CD4-positive, alpha-beta T cell treated with Interleukin-6 at 100 ng/mL for 8 hours (primary cell): ENCODE measurements around the gene C12orf42.
A peak's percentile ranks its signal among the peaks of the same experiment; 100 is the strongest.
"Not testable (repeated sequence)": the region's sequence is repeated elsewhere in the genome, so short reads cannot be mapped to it uniquely, and the experiment has no call there.

Experiments
- DNase-seq: peaks from one replicate; pipeline ENCODE4 v3.0.0-alpha.2; 2020; ENCODE audit warnings: mixed read lengths, low spot score

The C12orf42 gene

DNA sequence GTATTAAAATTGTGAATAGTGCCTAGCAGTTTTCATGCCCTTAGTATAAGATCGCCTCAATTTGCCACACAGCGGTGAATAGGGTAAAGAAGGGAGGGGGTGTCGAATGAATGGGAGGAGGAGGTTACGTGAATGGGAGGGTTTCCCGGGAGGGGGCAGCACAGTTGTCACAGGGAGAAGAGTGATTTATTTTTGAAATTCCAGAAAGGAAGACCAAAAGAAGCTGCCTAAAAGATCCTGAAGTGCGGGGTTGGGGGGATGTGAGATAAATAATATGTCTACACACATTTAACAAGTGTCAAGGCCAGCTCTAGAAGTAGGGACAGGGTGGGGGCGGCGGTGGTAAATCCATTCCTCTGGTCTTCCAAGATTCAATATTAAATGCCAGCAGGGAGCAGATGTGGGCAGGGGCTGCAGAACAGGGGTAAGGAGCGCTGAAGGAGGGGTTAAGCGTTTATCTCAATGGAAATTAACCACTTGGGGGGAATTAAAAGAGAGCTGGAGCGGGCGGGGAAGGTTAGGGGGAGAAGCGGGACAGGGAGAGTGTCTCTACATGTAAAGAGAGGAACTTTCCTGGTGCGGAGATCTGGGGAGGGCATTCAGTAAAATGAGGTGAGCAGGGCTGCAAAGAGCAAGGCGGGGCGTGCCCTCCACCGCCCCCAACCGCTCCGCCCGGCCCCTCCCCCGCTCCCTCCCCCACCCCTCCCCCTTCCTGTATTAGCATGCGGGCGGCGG lies 867 bp downstream of the C12orf42 start:
- DNase-seq = no peak

DNA sequence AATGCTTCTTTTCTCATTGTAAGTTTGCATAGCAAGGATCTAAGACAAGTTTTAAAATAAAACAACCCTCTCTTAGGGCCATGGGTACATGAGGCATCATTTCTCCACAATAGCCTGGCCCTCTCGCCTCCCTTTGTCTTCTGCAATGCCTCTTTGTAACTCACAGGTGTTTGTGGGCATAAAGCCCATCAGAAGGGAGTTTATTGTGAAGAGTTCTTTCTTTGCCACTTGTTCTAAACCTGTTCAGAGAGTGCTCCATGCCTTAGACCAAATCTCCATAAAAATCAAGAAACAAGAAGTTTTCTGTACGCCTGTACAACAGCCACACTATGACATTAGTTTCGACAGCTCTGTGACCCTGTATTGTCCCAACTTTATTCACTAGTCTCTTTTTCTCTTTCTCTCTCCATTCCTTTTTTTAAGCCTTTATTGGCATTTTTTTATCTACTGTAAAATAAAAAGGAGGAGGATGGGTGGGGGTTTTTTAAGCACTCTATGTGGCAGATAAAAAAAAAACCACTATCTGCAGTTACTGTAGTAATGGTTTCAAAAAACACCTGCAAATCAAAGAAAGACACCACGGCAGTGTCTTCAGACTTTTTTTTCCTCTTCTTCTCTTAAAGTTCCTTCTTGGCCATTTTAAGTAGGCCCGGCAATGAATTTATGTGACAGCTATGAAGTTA lies 1.6 kb downstream of the C12orf42 start:
- DNase-seq = no peak

DNA sequence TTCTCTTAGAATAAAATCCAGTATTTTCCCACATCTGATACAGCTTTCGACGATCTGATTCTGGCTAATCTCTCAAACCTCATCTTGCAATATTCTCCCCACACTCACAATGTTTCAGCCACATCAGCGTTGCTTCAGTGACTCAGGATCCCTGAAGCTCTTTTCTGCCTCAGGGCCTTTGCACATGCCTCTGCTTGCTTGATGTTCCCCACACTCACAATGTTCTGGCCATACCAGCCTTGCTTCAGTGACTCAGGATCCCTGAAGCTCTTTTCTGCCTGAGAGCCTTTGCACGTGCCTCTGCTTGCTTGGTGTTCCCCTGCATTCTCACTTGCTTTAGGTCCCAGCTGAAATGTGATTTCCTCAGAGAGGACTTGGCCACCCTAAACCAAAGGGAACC lies 2.6 kb downstream of the C12orf42 start:
- DNase-seq = no peak

DNA sequence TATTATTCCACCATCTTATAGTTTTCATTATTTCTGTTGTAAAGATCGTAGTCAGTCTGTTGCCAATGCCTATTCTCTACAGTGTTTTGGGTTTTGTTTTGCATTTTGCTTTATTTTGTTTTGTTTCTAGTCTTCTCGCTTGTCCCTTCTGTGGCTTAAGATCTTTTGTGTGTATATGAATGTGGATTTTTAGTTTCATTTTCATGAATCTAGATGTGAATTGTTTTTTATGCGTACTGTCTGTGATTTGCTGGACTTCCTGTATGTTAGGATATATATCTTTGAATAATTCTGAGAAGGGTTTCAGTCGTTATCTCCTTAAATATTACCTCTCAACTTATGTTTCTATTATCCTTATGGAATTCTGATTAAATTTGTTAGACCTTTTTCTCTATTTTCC lies 13.4 kb downstream of the C12orf42 start:
- no peak for DNase-seq

DNA sequence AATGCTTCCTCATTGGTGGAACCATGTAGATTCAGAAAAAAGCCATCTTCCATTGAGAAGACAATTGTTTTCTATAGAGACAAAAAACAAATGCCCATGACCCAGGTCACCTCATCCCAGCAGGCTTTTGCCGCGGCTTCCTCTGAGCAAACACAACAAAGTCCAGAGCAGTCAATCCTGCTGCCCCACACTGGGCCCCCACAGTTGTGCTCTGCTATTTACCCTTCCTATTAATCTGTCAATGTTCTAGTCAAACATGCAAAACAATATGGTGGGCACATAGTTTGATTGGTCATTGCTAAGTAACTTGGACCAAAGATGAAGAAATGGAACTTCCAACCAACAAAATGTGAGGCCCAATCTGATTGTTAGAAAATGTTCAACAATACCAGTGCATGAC lies 20.7 kb downstream of the C12orf42 start:
- DNase-seq = no peak

DNA sequence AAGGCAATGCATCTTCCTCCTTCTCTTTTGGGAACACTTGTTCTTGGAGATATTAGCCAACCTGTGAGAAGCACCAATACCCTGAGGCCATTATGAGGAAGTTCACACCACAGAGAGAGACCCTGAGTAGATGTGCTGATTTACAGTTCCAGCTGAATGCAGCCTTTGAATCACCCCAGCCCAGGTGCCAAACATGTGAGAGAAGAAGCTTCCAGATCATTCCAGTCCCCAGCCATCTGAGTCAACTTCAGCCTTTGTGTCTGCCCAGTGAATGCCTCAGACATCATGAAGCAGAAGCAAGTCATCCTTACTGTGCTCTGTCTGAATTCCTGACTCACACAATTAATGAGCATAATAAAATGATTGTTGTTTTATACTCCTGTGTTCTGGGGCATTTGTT lies 25.1 kb downstream of the C12orf42 start:
- no peak for DNase-seq

DNA sequence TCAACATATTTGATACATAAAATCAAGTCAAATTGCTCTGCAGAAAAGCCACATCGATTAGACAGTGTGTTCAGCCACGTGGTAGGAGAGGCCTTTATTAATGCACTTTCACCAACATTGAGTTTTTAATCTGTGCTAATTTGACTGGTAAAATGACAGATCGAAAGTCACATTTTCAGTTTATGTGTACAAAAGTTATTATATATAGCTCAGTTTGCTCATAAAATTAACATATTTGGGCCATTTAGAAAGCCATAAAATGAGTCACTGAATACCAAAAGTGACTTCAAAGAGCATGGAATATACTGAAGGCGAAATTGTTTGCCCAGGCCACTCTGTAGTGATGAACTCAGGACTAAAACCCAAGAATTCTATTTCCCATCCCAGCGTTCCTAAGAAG lies 26.0 kb downstream of the C12orf42 start:
- no peak for DNase-seq

DNA sequence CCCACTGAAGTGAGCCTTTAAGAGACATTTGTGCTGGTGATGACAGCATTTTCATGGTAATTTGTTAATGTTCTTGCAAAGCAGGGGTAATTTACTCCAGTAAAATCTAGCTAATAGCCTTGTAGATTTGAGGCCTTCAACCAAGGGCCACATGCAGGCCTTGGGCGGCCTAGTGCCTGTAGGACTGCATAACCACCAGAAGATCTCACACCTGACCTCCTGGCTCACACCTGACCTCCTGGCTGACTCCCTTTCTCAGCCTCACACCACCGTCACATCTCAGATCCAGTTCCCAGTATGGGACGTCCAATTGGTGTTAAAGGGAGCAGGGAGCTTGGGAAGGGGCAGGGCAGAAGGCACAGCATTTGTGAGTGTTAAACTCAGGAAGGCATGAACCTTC lies 26.9 kb downstream of the C12orf42 start:
- DNase-seq = no peak

DNA sequence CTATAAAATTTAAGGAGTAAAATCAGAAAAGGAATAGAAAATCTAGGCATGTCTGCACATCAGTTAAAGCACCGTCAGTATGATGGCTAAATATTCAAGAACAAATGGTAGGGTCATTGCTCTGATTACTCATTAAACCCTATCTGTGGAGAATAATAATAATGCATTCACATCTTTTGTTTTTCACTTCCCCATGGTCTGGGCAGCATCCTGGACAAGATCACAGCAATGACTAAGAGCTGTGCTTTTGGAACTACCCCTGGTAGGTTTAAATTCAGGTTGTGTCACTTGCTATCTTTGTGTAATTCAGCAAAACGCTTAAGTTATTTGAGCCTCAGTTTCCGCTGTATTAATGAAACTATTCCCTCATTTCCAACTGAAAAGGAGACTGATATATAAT lies 33.1 kb downstream of the C12orf42 start:
- no peak for DNase-seq

DNA sequence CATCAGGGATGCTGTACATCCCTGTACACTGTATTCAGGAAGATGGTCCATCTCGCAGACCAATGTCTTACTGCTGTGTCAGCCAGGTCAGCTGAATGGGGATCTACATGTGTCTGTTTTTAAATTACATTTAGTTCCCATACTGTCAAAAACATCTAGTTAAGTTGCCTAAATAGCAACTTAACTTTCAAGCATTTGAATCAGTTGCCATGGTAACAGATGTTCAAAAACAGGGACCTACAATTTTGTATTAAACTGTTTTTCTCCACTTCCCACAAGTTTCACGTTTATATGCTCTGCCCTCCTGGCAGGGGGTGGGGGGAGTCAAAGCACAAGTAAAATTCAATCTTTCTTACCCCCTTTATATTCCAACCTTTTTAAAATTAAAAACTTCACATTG lies 38.3 kb downstream of the C12orf42 start:
- no peak for DNase-seq

DNA sequence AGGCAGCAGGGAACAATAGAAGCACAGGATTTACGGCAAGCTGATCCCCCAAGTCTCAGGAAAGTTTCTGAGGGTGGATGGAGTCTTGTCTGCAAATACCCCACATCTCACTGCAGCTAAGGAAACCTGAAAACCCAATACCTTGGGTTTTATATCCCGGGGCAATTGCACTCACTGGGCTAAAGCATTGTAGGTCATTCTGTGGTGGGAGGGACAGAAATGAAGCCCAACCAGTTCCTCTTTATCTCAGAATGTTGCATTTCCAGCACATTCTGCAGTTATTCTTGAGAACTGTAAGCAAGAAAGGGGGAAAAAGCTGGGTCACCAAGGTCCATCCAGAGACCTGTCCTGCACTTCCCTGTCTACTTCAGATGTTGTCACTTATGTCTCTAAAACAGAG lies 39.8 kb downstream of the C12orf42 start:
- no peak for DNase-seq

DNA sequence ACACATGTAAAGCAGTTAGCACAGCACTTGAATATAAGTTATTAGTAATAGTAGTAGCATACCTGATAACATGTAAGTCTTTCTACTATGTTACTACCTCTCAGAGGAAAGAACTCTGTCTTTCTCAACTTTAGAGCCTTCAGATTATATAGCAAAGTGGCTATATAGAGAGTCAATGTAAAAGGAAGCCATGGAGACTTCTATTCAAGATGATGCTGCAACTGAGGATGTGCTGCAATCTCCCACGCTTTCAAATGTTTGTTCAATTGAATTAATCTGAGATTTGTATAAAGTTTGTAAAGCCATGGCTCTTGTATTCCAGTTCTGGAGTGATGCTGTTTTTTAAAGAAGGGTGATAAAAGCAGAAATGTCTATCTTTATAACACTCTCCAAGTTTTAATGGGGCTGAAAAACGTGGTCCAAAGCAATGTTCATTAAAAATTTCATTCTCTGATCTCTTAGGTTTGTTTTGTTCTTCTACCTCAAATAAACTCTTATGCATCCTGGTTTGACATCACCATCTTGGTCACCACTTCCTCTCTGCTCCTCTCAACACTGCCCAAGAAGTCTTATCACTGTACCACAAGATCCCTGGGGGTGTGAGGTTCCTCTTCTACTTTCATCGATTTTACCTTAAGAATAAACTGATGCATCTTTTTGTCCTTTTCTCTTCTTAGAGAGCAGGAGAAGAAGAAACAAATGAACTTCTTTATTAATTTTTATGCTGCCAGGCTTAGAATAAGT lies 40.6 kb downstream of the C12orf42 start:
- peak; percentile 6 for DNase-seq

DNA sequence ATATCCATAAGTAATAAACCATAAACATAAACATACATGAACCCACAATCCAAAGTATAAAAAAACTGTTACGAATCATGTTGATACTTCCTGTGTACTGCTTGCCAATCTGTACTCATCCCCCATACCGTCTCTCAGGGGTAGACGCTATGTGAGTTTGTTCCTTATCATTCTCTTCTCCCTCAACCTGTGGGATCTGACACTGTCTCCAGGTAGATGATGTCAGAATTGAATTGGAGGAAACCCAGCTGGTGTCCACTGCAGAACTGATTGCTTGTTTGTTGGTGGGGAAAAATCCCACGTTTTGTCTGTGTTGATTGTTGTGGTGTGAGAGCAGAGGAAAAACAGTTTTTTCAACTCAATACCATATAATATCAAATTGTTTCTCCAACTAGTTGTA lies 50.8 kb downstream of the C12orf42 start:
- DNase-seq = no peak

DNA sequence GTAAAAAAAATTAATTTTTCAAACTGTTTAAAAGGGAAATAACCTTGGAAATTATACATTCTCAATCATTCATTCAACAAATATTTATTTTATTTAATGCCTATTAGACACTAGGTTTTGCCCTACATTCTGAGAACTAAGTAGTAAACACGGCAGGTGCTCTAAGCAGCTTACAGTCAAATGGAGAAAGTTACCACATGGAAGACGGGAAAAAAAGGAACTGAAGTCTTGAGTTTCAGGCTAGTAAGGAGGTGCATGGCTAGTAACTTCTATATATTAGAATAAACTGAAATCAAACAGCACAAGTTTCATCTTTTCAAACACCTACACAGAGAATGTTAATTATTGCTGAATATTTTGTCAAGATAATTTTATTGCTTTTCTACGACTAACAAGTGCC lies 52.9 kb downstream of the C12orf42 start:
- no peak for DNase-seq

DNA sequence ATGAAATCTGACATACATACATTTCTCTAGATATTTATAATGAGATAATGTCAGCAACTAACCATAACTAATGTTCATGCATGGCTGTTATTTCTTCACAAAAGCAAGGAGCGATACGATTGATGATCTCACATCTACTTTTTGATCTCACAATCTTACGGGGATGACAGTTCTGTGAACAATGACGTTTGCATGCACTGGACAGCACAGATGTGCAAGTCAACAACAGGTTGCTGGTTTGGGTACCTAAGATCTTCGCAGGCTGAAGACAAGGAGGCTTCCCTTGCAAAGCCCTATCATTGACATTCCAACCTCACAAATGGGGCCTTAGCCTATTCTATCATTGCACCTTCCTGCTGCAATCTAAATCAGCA lies 53.6 kb downstream of the C12orf42 start:
- no peak for DNase-seq

DNA sequence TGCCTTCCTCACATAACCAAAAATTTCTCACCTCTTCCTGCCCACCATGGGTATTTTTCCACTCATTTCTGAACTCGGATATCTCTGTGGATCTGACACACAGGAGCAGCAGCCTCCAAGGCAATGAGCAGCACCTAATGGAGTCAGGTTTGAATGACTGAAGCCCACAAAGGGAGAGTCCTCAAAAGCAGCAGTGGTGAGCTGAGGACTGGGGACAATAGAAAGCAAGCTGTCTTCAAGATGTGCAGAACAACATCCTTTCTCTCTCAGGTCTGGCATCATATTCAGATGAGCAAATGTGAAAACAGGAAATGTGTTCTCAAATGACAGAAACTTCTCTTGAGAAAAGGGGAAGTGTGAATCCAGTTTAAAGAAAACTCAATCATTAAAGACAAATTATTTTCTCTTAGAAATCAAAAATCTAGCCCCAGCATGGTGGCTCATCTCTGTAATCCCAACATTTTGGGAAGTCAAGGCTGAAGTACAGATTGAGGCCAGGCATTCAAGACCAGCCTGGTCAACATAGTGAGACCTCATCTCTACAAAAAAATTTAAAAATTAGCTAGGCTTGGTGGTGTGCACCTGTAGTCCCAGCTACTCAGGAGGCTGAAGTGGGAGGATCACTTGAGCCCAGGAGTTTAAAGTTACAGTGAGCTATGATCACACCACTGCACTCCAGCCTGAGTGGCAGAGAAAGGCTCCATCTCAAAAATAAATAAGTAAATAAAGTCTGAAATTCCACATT lies 54.2 kb downstream of the C12orf42 start:
- DNase-seq = peak; percentile 40

DNA sequence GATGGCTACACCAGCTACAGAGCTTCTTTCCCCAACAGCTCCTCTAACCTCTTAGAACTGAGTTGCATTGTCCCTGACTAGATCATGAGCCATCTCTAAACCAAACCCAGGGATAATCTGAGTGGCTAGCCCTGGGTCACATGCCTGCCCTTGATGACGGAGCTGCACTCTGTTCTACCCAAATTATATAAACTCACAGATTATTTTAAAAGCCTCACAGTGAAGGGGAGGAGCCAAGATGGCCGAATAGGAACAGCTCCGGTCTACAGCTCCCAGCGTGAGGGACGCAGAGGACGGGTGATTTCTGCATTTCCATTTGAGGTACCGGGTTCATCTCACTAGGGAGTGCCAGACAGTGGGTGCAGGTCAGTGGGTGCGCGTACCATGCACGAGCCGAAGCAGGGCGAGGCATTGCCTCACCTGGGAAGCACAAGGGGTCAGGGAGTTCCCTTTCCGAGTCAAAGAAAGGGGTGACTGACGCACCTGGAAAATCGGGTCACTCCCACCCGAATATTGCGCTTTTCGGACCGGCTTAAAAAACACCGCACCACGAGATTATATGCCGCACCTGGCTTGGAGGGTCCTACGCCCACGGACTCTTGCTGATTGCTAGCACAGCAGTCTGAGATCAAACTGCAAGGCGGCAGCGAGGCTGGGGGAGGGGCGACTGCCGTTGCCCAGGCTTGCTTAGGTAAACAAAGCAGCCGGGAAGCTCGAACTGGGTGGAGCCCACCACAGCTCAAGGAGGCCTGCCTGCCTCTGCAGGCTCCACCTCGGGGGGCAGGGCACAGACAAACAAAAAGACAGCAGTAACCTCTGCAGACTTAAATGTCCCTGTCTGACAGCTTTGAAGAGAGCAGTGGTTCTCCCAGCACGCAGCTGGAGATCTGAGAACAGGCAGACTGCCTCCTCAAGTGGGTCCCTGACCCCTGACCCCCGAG lies 61.3 kb downstream of the C12orf42 start:
- DNase-seq = peak; percentile 5

DNA sequence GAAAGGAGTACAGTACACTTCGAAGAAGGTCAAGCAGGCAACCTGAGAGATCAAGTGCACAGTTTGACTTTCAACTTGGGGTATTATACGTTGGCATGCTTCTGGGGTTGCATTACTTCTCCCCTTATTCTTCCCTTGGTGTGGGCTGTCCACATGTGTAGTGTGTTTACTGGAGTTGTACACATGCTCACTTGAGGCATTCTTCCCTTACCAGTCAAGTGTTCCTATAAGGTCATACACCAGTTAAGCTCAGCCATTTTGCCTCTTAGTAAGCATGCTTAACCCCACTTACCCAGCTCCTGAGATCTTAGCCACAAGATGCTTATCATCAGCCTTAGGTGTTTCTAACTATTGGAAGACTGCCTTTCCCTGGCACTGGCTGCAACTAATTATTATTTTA lies 63.8 kb downstream of the C12orf42 start:
- no peak for DNase-seq

DNA sequence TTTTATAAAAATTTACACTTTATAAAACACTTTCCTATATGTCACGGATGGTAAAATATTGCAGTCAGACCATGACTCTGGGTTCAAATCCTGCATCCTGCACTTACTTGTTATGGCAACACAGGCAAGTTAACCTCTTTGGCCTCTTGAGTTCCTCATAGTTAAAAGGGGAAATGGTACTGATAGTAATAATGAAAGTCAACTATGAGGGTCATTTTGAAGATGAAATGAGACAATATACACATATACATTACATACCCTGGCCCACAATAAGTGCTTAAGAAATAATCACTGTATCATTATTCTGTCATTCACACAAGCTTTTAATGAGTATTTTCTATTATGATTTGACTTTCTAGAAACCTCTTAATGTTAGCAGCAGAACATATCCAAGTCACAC lies 64.4 kb downstream of the C12orf42 start:
- no peak for DNase-seq

DNA sequence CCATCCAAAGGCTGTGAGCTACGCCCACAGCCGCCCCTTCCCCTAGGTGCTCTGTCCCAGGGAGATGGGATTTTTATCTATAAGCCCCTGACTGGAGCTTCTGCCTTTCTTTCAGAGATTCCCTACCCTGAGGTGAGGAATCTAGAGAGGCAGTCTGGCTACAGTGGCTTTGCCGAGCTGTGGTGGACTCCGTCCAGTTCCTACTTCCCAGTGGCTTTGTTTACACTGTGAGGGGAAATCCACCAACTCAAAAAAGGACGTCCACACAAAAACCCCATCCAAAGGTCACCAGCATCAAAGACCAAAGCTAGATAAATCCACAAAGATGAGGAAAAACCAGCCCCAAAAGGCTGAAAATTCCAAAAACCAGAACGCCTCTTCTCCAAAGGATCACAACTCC lies 70.1 kb downstream of the C12orf42 start:
- DNase-seq = not testable (repeated sequence)

DNA sequence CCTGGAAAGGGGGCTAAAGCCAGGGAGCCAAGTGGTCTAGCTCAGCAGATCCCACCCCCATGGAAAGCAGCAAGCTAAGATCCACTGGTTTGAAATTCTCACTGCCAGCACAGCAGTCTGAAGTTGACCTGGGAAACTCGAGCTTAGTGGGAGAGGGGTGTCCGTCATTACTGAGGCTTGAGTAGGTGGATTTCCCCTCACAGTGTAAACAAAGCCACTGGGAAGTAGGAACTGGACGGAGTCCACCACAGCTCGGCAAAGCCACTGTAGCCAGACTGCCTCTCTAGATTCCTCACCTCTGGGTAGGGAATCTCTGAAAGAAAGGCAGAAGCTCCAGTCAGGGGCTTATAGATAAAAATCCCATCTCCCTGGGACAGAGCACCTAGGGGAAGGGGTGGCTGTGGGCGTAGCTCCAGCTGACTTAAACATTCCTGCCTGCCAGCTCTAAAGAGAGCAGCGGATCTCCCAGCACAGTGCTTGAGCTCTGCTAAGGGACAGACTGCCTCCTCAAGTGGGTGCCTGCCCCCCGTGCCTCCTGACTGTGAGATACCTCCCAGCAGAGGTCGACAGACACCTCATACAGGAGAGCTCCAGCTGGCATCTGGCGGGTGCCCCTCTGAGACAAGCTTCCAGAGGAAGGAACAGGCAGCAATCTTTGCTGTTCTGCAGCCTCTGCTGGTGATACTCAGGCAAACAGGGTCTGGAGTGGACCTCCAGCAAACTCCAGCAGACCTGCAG lies 70.8 kb downstream of the C12orf42 start:
- not testable (repeated sequence) for DNase-seq
